GM21367 (cell line): ENCODE results near the gene RYK.
"Not testable (repeated sequence)": the region's sequence is repeated elsewhere in the genome, so short reads cannot be mapped to it uniquely, and the experiment has no call there.

Experiments used
- ATAC-seq: cut with Tn5 transposase; IDR thresholded peaks from one replicate; pipeline ENCODE4 v1.9.1; 2021; ENCODE audit not compliant: unreplicated experiment

Gene RYK

GRCh38 chr3:134255404-134255803 lies 4.7 kb upstream of the RYK start:
- no peak for ATAC-seq

DNA sequence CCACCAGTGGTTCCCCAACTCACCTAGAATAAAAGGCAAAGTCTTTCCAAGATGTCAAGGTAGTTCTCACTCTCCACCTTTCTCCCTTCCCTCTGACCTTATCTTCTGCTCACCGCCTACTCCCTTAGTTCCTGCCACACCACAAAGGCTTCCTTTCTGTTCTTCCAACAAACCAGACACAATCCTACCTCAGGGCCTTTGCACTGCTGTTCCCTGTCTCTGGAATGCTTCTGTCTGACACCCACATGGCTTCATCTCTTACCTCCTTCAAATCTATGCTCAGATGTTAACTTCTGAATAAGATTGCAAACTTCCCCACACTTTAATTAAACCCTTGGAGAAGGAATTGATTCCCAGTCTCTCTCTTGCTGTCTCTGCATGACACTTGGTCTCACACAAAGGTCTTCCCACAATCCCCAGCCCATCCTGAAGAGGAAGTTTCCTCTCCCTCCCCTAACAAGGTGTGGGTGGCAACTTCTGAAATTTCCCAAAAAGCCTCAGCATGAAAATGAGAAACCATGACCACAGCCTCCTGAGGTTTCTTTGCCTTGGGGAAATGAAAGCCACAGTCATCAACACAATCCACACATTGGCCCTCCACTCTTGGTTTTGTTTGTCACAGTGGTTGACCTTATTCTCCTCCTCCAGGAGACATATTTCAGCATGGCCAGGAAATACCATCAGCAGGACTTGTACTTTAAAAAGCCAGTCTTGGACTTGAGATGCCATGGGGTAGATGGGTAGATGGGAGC lies 3.0 kb upstream of the RYK start:
- ATAC-seq = no peak

DNA sequence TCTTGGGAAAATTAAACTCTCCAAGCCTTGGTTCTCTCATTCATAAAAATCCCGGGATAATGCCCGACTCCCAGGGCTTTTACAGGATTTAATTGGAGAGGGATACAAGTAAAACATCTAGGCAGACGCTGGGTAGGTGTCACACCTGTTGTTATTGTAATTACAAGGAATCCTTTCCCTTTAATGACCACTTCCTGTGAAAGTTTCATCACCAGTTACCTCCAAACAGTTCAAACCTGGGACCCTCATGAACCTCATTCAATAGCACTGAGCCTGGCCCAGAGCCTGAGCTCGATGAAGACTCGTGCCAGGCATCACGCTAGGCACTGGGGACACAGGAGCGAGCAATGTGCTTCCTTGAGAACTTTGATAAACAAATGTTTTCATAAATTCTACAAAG lies 2.1 kb upstream of the RYK start:
- no peak for ATAC-seq

DNA sequence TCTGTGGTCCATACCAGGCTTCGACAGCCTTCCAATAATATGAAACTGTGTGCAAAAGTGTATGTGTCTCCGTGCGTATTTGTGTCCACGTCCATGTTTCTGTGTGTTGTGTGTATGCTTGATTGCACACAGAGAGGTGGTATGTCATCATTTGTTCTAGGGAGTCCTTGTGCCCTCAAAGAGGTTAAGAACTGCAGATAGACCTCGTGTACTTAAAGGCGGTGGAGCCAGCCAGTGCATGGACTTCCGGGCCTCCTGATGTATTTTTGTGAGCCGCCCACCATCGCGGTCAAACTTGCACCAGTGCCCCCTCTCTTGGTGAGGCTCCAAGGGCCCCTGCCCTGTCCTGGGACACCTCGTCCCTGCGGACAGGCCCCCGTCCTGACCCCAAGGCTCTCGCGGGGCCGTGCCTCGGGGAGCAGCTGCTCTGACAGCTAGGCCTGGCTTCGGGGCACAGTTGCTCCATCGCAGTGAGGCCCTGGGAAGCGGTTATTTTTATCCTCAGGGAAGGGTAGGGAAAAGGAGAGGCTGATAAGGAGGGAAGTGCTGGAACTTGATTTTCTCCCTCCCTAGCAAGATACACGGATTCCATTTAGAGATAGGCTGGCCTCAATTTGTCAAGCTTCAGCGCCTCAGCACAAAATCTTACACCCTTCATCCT lies 1.2 kb upstream of the RYK start:
- ATAC-seq = no peak

DNA sequence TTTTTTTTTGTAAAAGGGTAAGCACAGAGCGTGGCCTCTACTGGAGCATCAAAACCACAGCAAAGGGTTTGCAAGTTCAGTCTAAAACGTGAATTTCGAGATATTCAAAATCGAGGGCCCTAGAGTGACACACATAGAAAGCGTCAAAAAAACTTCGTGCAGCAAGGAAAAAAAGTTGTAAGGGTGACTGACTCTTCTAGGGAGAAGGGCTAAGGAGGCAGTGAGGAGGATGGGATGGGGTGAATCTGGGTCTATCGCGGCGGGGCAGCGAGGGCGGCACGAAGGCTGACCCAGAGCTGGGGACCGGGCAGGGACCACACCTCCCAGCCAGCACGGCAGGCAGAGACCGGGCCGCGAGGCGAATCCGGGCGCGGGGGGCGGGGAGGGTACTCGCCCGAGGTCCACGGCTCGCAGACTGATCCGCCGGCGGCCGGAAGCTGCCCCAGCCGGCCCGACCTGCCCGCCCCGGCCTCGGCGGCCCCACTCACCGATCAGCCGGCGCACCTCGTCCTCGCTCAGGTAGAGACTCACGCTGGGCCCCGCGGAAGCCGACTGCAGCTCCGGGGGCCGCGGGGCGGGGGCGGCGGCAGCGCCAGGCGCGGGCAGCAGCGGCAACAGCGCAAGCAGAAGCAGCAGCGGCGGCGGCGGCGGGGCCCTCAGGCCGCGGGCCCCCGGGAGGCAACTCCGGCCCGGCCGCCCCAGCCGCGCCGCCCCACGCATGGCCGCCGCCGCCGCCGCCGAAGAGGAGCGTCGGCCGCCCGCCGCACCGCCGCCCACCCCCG lies 533 bp downstream of the RYK start:
- ATAC-seq = peak; percentile 40

- ATAC-seq = no peak
Measured at GRCh38 chr3:134249296-134249841, 1.3 kb downstream of the RYK start.

- ATAC-seq = no peak
Measured at GRCh38 chr3:134244921-134245320, 5.7 kb downstream of the RYK start.

DNA sequence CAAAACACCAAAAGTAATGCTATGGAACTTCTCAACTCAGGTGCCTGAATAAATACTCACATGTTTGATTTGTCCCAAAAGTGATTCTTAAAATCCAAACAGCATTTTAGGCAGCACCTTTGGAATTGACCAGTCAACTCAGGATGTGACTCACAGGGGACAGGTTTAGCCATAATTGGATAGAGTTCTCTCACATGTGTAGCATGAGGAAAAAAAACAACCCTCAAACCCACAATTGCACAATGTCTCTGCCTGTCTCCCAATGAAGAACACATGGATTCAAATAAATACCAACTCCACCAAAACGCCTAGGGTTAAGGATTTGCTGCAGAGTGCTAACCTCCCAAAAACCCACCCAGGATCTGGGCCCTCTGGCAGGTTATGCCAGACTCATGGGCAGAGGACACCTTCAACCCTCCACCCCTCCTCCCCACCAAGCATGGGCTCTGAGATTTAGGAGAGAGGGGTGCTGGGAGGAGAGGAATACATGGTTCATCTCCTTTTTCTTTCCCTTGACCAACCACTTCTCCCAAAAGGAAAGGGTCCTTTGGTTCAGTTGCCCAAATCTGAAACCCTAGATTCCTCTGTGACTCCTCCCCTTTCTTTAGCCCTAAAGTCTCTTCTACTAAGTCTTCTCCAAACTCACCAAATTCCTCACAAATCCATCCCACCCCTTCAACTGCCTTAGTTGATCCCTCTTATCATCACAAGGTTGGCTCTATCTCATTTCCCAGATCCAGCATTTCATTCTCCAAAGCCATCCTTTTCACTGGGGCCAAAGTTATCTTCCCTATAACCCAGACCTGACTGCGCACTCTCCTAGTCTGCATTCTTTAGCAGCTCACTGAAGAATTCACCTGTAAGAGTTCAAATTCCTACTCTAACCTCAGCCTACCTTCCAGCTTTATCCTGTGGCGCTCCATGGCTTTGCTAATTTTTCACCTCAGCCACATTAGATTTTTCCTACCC lies 7.7 kb downstream of the RYK start:
- ATAC-seq = no peak

DNA sequence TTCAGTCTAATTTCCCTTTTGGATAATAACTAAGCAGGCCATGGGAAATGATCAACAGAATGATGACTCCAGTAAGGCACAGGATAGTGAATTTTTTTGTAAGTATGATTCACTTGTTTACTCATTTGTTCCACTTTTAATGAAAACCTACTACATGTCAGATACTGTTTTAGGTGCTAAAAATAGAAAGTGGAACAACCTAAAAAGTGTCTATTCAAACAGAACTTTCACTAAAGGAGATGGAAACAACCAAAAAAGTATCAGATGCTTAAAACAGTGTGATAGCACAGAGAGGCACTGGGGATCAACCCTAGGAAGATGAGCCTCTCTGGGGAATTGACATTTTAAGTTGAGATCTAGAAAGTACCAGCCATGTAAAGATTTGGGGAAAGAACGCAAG lies 11.1 kb downstream of the RYK start:
- ATAC-seq = peak; percentile 56

- no peak for ATAC-seq
Measured at GRCh38 chr3:134237454-134238145, 13.1 kb downstream of the RYK start.

DNA sequence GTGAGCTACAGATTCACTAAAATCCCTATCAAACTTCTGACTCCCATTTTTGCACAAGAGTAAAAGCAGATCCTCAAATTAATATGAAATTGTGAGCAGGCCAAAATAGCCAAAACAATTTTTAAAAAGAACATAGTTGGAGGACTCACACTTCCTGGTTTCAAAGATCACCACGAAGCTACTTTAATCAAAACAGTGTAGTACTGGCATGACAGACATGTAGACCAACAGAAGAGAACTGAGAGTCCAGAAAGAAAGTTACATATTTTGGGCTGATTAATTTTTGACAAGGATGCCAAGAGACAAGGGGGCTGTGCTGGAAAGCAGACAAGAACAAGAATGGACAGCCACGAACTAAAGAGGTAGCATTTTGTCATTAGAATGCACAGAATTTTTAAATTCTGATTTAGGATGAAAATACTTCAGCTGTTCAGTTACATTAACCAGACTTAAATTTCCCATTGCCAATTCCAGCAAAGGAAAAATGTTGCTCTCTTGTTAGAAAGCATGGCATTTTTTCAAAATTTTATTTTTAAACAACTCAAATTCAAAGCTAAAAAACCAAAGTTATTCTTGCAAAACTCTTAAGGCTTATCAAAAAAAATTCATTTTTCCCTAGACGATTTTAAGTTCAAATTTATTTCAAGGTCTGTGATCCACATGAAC lies 14.0 kb downstream of the RYK start:
- no peak for ATAC-seq

GRCh38 chr3:134235577-134236076 lies 15.0 kb downstream of the RYK start:
- ATAC-seq = no peak

GRCh38 chr3:134232951-134233350 lies 17.7 kb downstream of the RYK start:
- no peak for ATAC-seq

DNA sequence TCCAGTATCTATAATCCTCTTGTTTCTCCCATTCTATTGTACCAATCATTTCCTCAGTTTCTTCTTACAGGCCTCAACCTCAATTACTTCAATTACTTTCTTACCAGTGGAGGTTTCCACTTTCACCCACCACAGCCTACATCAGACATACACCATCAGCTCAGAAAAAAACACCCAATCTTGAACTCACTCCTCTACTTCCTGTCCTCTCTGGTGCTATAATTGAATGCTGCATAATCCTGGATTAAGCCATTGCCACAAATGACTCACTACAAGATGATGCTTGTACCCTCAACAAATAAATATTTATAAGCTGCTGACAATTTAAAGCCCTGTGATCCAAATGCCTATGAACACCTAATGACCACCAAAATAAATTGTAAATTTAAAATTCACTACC lies 18.5 kb downstream of the RYK start:
- ATAC-seq = no peak

DNA sequence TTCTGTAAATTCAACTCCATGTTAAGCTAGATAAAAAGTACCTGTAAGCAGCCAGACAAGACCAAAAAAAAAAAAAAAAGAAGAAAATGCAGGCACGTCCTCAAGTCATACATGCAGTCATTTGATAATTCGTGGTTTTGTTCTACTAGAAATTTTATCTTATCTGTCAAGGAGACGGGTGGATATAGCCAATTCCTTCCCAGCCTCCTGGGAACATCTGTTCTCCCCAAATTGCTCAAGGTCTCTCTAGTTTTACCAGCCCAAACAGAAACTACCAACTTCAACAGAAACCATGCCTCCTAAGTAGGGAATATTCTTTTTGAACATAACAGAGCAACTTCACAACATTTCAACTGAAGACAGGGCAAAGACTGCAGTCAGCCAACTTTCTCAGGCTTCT lies 19.5 kb downstream of the RYK start:
- ATAC-seq = no peak

DNA sequence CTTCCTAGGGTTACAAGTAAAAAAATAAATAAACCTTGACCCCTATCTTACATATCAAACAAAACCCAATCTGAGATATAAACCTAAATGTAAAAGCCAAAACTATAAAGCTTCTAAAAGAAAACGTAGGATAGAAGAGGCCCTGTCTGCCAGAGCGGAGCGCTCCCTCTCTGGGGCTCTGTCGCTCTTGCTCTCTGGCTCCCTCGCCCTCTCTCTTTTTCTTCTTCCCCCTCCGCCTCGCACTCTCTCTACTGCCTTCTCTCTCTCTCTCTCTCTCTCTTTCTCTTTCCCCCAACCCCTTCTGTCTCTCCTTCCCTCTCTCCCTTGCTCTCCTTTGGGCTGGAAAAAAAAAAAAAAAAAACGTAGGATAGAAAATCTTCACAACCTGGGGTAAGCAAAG lies 21.6 kb downstream of the RYK start:
- no peak for ATAC-seq

GRCh38 chr3:134228479-134228878 lies 22.2 kb downstream of the RYK start:
- no peak for ATAC-seq

- ATAC-seq = no peak
Measured at GRCh38 chr3:134228035-134228434, 22.6 kb downstream of the RYK start.

DNA sequence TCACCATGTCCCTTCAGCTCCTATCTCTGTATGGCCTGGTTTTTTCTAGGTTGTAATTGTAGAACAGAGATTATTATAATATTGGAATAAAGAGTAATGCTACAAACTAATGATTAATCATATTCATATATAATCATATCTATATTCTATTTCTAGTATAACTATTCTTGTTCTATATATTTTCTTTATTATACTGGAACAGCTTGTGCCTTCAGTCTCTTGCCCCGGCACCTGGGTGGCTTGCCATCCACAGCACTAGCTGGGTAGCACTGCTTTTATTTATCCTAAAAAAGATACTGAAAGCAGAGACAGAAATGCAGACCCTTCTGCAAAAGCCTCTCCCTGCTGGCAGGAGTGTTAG lies 25.9 kb downstream of the RYK start:
- ATAC-seq = not testable (repeated sequence)
